Measurements from ENCODE around the gene TRPM3.

Gene TRPM3

GRCh38 chr9:70615464-70616138 is 505.8 kb downstream of the TRPM3 start:
- no peak overlapping the region for H3K9ac ChIP-seq (ENCODE audit: low read length)
- H3K27ac ChIP-seq (ENCODE audit: low read depth, low read length): no peak overlapping the region
- H3K36me3 ChIP-seq (ENCODE audit: control insufficient read depth, insufficient read depth, low read length): no peaks in the 10 kb centered on the region
- no peak overlapping the region for H3K4me3 ChIP-seq (ENCODE audit: low read length)
- no peaks in the 10 kb centered on the region for H3K27me3 ChIP-seq (ENCODE audit: control insufficient read depth, insufficient read depth, low read length)
- H3K4me1 ChIP-seq (ENCODE audit: control insufficient read depth, insufficient read depth, low read length): no peaks in the 10 kb centered on the region

- Histone ChIP-seq H3K27ac (ENCODE audit: low read depth, low read length) (no peak overlapping the region), H3K36me3 (ENCODE audit: control insufficient read depth, insufficient read depth, low read length) (no peaks in the 10 kb centered on the region), H3K4me1 (ENCODE audit: control insufficient read depth, insufficient read depth, low read length) (no peaks in the 10 kb centered on the region), H3K27me3 (ENCODE audit: control insufficient read depth, insufficient read depth, low read length) (no peaks in the 10 kb centered on the region), H3K9ac (ENCODE audit: low read length) (no peak overlapping the region), H3K4me3 (ENCODE audit: low read length) (no peak overlapping the region)
Measured at GRCh38 chr9:70614786-70615463, 506.5 kb downstream of the TRPM3 start.

- H3K36me3 ChIP-seq (ENCODE audit: control insufficient read depth, insufficient read depth, low read length): no peaks in the 10 kb centered on the region
- no peaks in the 10 kb centered on the region for H3K4me1 ChIP-seq (ENCODE audit: control insufficient read depth, insufficient read depth, low read length)
- H3K9ac ChIP-seq (ENCODE audit: low read length): no peak overlapping the region
- no peak overlapping the region for H3K4me3 ChIP-seq (ENCODE audit: low read length)
- no peaks in the 10 kb centered on the region for H3K27me3 ChIP-seq (ENCODE audit: control insufficient read depth, insufficient read depth, low read length)
- no peak overlapping the region for H3K27ac ChIP-seq (ENCODE audit: low read depth, low read length)
Measured at GRCh38 chr9:70613024-70613768, 508.2 kb downstream of the TRPM3 start.

- Histone ChIP-seq H3K36me3 (ENCODE audit: control insufficient read depth, insufficient read depth, low read length) (no peaks in the 10 kb centered on the region), H3K27me3 (ENCODE audit: control insufficient read depth, insufficient read depth, low read length) (no peaks in the 10 kb centered on the region), H3K4me1 (ENCODE audit: control insufficient read depth, insufficient read depth, low read length) (no peaks in the 10 kb centered on the region), H3K27ac (ENCODE audit: low read depth, low read length) (no peak overlapping the region), H3K4me3 (ENCODE audit: low read length) (no peak overlapping the region), H3K9ac (ENCODE audit: low read length) (no peak overlapping the region)
Measured at GRCh38 chr9:70610287-70610644, 511.2 kb downstream of the TRPM3 start.

- Histone ChIP-seq H3K9ac (ENCODE audit: low read length) (no peak overlapping the region), H3K27ac (ENCODE audit: low read depth, low read length) (no peak overlapping the region), H3K4me3 (ENCODE audit: low read length) (no peak overlapping the region), H3K36me3 (ENCODE audit: control insufficient read depth, insufficient read depth, low read length) (no peaks in the 10 kb centered on the region), H3K27me3 (ENCODE audit: control insufficient read depth, insufficient read depth, low read length) (no peaks in the 10 kb centered on the region), H3K4me1 (ENCODE audit: control insufficient read depth, insufficient read depth, low read length) (no peaks in the 10 kb centered on the region)
Measured at GRCh38 chr9:70609542-70610286, 511.7 kb downstream of the TRPM3 start.

- Histone ChIP-seq H3K27me3 (ENCODE audit: control insufficient read depth, insufficient read depth, low read length) (no peaks in the 10 kb centered on the region), H3K4me1 (ENCODE audit: control insufficient read depth, insufficient read depth, low read length) (no peaks in the 10 kb centered on the region), H3K27ac (ENCODE audit: low read depth, low read length) (no peak overlapping the region), H3K9ac (ENCODE audit: low read length) (no peak overlapping the region), H3K36me3 (ENCODE audit: control insufficient read depth, insufficient read depth, low read length) (no peaks in the 10 kb centered on the region), H3K4me3 (ENCODE audit: low read length) (no peak overlapping the region)
Measured at GRCh38 chr9:70609011-70609410, 512.4 kb downstream of the TRPM3 start.

GRCh38 chr9:70607926-70608325 is 513.5 kb downstream of the TRPM3 start:
- Histone ChIP-seq H3K27me3 (ENCODE audit: control insufficient read depth, insufficient read depth, low read length) (no peaks in the 10 kb centered on the region), H3K4me1 (ENCODE audit: control insufficient read depth, insufficient read depth, low read length) (no peaks in the 10 kb centered on the region), H3K9ac (ENCODE audit: low read length) (no peak overlapping the region), H3K27ac (ENCODE audit: low read depth, low read length) (no peak overlapping the region), H3K36me3 (ENCODE audit: control insufficient read depth, insufficient read depth, low read length) (no peaks in the 10 kb centered on the region), H3K4me3 (ENCODE audit: low read length) (no peak overlapping the region)

GRCh38 chr9:70607329-70607728 is 514.1 kb downstream of the TRPM3 start:
- Histone ChIP-seq H3K9ac (ENCODE audit: low read length) (no peak overlapping the region), H3K4me1 (ENCODE audit: control insufficient read depth, insufficient read depth, low read length) (peaks cover under 1% of the 10 kb centered on the region), H3K27ac (ENCODE audit: low read depth, low read length) (no peak overlapping the region)

GRCh38 chr9:70603020-70603411 is 518.4 kb downstream of the TRPM3 start:
- peak overlapping the region; percentile 45 for H3K27ac ChIP-seq (ENCODE audit: low read depth, low read length)
- H3K4me1 ChIP-seq (ENCODE audit: control insufficient read depth, insufficient read depth, low read length): peaks cover 22% of the 10 kb centered on the region
- H3K9ac ChIP-seq (ENCODE audit: low read length): no peak overlapping the region
- no peaks in the 10 kb centered on the region for H3K36me3 ChIP-seq (ENCODE audit: control insufficient read depth, insufficient read depth, low read length)
- no peaks in the 10 kb centered on the region for H3K27me3 ChIP-seq (ENCODE audit: control insufficient read depth, insufficient read depth, low read length)
- H3K4me3 ChIP-seq (ENCODE audit: low read length): no peak overlapping the region

More at GRCh38 chr9:70607329-70607728, 514.1 kb downstream of the TRPM3 start:
- Histone ChIP-seq H3K27me3 (ENCODE audit: control insufficient read depth, insufficient read depth, low read length) (no peaks in the 10 kb centered on the region), H3K4me3 (ENCODE audit: low read length) (no peak overlapping the region), H3K36me3 (ENCODE audit: control insufficient read depth, insufficient read depth, low read length) (no peaks in the 10 kb centered on the region)

GRCh38 chr9:70602321-70603019 is 519.0 kb downstream of the TRPM3 start:
- H3K27me3 ChIP-seq (ENCODE audit: control insufficient read depth, insufficient read depth, low read length): no peaks in the 10 kb centered on the region
- H3K9ac ChIP-seq (ENCODE audit: low read length): no peak overlapping the region
- H3K4me3 ChIP-seq (ENCODE audit: low read length): peak overlapping the region; percentile 20
- peak overlapping the region; percentile 92 for H3K27ac ChIP-seq (ENCODE audit: low read depth, low read length)
- H3K4me1 ChIP-seq (ENCODE audit: control insufficient read depth, insufficient read depth, low read length): peaks cover 22% of the 10 kb centered on the region
- H3K36me3 ChIP-seq (ENCODE audit: control insufficient read depth, insufficient read depth, low read length): no peaks in the 10 kb centered on the region

- H3K4me1 ChIP-seq (ENCODE audit: control insufficient read depth, insufficient read depth, low read length): peaks cover 22% of the 10 kb centered on the region
- no peaks in the 10 kb centered on the region for H3K36me3 ChIP-seq (ENCODE audit: control insufficient read depth, insufficient read depth, low read length)
- peak overlapping the region; percentile 19 for H3K9ac ChIP-seq (ENCODE audit: low read length)
- H3K27me3 ChIP-seq (ENCODE audit: control insufficient read depth, insufficient read depth, low read length): no peaks in the 10 kb centered on the region
- H3K27ac ChIP-seq (ENCODE audit: low read depth, low read length): peak overlapping the region; percentile 92
- H3K4me3 ChIP-seq (ENCODE audit: low read length): no peak overlapping the region
Measured at GRCh38 chr9:70601000-70601951, 520.1 kb downstream of the TRPM3 start.

All from rectal smooth muscle tissue (tissue), 1 donor.